ENCODE measurements around the gene FBXL19.

The FBXL19 gene

DNA sequence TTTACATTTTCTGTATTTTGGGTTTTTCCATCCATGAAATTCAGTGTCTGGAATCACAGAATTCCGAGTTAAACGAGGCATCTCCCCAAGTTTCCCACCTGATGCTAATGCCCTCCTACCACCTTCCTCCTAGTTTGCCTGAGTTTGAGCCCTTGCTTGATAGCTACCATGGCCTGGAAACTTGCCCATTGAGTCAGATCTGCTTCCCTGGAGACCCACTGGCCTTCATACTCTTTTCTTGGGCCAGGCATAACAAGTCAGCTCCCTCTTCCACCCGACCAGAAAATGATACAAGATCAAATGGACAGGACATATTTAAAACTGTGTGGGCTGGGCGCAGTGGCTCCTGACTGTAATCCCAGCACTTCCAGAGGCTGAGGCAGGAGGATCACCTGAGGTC, 44.4 kb downstream of the FBXL19 start:
- no peak for DNase-seq

DNA sequence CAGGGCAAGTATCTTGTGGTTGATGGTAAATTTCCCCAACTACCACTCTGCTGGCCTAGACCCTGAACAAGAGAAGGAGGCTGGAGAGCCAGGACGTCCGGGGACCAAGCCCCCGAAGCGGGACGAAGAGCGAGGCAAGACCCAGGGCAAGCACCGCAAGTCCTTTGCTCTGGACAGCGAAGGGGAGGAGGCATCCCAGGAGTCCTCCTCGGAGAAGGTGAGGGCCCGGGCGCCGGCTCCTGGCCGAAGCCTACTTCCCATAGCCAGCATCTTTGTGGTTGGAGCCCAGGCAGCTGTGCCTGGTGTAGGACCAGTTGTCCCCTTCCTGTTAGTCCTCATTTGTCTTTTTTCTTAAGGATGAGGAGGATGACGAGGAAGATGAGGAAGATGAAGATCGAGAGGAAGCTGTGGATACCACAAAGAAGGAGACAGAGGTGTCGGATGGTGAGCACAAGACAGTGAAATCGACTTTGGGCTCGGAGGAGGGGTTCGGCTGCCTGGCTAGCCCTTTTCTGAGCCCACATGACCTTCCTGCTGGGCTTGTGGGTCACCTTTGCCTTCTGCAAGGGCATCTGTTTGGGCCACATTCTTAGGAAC, 46.0 kb downstream of the FBXL19 start:
- no peak for DNase-seq

DNA sequence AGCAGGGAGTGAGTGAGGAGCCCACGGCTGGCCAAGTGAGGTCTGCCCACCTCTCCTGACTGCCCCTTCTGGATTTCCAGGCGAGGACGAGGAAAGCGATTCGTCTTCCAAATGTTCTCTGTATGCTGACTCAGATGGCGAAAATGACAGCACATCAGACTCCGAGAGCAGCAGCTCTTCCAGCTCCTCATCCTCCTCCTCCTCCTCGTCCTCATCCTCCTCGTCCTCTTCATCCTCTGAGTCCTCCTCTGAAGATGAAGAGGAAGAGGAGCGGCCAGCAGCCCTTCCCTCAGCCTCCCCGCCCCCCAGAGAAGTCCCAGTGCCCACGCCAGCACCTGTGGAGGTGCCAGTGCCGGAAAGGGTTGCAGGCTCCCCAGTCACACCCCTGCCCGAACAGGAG, 47.9 kb downstream of the FBXL19 start:
- DNase-seq = no peak

DNA sequence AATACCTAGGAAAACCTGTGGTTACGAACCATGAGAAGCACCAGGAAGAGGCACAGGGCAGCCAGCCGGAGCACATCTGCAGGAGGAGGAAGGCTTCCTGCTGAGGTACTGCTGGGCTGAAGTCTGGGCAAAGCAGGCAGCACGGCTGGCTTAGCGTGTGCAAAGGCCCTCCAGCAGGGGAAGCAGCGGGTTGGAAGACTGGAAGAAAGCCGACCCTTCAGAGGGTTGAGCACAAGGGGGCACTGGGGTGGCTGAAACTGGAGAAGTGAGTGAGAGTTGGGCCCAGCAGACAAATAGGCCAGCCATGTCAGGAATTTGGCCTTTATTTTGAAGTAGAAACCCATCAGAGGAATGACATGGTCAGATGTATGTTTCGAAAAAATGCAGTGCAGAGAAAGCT, 49.5 kb downstream of the FBXL19 start:
- DNase-seq = no peak

DNA sequence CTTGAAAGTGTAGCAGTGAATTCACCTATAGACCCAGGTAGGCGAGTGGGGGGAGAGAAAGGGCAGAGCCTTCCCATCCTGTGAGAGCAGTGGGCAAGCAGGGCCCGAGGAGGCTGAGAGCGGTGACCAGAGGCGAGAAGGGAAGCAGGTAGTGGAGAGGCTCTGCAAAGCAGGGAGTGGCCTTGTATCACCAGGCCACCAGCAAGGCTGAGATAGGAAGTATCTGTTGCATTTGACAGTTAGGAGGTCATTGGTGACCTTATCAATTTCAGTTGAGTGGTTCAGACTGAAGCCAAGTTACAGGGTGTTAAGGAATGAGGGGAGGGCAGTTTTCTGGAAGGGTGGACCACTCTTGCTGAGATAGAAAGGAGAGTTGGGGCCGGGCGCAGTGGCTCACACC, 51.0 kb downstream of the FBXL19 start:
- DNase-seq = no peak

DNA sequence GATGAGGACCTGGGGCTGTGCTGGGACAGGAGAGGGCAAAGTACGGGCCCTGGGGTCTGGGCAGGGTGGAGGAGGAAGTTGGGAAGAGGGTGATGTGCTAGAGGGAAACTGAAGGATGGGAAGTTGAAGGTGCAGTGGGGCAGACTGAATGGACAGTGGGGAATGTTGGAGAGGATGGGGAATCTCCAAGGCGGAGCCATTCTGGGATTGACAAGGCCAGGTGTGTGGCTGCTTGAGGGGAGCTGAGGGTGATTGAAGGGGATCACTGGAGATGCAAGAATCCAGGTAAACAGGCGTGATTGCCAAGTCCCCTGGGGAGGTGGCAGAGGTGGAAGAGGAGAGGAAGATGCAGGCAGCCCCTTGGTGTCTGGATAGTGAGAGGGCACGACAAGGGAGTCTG, 53.1 kb downstream of the FBXL19 start:
- no peak for DNase-seq

DNA sequence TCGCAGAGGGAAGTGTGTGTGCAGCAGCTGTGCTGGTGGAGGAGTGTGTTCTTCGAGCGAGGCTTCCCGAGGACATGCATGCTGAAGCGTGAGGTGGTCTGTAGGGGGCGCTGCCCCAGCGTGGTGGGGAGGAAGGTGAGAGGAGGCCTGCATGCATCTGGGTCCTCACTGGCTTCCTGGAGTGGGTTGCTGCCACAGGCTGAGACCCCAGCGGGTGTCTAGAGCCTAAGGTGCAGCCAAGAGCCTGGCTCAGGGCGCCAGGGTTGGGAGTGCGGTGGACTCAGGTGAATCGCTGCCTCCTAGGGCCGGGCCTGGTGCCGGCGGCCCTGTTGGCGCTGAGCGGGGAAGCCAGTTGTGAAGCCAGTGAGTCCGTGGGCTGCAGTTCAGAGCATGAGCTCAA, 54.1 kb downstream of the FBXL19 start:
- no peak for DNase-seq

DNA sequence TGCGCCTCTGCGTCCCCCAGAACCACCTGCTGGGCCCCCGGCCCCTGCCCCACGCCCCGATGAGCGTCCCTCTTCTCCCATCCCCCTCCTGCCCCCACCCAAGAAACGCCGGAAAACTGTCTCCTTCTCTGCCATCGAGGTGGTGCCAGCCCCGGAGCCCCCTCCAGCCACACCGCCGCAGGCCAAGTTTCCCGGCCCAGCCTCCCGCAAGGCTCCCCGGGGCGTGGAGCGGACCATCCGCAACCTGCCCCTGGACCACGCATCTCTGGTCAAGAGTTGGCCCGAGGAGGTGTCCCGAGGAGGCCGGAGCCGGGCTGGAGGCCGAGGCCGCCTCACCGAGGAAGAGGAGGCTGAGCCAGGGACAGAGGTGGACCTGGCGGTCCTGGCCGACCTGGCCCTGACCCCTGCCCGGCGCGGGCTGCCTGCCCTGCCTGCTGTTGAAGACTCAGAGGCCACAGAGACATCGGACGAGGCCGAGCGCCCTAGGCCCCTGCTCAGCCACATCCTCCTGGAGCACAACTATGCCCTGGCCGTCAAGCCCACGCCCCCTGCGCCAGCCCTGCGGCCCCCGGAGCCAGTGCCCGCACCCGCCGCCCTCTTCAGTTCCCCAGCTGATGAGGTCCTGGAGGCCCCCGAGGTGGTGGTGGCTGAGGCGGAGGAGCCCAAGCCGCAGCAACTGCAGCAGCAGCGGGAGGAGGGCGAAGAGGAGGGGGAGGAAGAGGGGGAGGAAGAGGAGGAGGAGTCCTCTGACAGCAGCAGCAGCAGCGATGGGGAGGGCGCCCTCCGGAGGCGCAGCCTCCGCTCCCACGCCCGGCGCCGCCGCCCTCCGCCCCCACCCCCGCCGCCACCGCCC, 56.0 kb downstream of the FBXL19 start:
- DNase-seq = no peak

DNA sequence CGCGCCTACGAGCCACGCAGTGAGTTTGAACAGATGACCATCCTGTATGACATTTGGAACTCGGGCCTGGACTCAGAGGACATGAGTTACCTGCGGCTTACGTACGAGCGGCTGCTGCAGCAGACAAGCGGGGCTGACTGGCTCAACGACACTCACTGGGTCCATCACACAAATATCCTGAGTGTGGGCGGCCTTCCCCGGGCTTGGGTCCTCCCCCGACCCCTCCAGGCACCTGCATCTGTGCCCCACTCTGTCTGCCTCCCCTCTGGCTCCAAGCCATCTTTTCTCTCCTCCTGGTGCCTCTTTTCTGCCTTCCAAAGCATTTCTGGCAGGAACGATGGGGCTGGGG, 56.6 kb downstream of the FBXL19 start:
- DNase-seq = no peak

DNA sequence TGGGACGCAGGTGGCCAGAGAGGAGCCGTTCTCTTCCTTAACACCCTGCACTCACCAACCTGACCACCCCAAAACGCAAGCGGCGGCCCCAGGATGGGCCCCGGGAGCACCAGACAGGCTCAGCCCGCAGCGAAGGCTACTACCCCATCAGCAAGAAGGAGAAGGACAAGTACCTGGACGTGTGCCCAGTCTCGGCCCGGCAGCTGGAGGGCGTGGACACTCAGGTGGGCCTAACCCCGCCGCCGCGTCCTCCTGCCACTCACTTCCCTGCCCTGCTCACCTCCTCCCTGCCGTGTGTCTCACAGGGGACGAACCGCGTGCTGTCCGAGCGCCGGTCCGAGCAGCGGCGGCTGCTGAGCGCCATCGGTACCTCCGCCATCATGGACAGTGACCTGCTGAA, 57.1 kb downstream of the FBXL19 start:
- no peak for DNase-seq

DNA sequence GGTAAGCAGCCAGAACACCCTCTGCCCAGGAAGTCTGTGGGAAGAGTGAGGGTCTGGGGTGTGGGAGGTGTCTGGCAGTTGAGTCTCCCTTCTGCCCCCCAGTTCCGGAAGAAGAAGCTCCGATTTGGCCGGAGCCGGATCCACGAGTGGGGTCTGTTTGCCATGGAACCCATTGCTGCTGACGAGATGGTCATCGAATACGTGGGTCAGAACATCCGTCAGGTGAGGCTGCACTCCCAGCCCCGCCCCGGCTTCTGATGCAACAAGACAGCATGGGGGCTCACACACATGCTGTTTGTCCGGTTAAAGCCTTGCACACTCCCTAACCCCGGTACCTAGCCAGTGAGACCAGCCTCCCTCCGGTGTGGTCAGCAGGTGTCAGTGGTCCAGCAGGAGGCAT, 57.6 kb downstream of the FBXL19 start:
- no peak for DNase-seq

DNA sequence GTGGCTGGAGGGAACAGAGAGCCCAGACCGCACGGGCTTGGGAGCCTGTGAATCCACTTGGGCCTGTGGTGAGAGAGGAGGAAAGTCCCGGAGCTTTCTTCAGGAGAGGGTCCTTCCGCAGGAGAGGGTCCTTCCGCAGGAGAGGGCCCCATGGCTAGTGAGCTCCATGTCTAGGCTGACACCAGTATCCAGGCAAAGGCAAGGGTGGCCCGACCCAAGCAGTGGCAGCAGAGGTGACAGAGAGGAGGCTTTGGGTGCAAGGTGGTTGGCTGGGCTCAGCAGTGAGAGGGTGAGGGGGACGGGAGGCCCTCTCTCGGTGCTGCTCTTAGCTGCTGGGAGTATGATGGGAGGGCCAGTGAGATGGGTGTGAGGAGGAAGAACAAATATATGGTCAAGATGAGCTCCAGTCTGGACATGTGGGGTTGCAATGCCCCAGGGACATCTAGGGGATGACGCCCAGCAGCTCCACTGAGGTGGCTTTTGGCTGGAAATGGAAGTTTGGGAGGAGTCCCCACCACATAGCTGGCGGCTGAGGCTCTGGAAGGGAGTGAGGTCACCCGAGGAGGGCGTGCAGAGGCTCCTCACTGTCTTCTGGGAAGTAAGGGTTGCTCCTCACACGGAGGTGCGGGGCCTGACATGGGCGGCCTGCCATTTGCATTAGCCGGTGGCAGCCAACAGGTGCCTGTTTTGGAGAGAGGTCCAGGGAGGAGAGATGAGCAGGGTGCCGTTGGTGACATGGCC, 59.3 kb downstream of the FBXL19 start:
- no peak for DNase-seq

DNA sequence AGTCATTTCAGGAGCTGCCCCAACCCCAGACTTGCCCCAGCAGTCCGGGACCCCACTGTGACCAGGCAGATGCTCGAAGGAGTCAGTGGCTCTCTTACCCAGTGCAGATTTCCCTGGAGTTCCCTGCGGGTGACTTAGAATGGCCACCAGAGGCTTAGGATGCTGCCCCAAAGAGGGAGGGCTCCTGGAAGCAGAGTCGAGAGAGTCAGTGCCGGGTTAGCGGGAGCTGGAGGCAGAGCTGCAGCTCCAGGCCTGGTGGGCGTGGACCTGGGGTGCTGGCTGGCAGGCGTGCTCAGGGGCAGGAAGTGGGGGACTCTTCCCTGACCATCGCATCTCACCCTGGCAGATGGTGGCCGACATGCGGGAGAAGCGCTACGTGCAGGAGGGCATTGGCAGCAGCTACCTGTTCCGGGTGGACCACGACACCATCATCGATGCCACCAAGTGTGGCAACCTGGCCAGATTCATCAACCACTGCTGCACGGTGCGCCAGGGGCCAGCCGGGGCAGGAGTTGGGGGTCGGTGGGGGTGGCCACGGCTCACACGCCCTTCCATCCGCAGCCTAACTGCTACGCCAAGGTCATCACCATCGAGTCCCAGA, 60.0 kb downstream of the FBXL19 start:
- DNase-seq = no peak

DNA sequence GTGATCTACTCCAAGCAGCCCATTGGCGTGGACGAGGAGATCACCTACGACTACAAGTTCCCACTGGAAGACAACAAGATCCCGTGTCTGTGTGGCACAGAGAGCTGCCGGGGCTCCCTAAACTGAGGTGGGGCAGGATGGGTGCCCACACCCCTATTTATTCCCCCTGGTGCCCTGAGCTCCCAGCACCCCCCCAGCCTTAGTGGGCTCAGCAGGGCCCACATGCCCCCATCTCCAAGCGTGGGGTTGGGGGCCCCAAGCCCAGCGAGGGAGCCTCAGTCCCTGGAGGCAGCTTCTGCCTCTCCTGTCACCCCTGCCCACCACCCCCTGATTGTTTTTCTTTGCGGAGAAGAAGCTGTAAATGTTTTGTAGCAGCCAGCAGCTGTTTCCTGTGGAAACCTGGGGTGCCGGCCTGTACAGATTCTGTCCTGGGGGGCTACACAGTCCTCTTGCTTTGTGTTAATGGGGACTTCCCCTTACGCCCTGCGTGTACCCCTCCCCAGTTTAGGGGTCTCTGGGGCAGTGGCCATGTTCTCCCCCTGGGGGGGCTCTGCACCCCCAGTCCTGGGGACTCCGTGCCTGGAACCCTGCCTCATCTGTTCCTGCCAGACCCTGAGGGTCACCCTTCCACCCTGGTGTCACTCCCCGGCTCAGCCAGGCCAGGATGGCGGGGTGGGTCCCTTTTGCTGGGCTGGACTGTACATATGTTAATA, 60.7 kb downstream of the FBXL19 start:
- no peak for DNase-seq

DNA sequence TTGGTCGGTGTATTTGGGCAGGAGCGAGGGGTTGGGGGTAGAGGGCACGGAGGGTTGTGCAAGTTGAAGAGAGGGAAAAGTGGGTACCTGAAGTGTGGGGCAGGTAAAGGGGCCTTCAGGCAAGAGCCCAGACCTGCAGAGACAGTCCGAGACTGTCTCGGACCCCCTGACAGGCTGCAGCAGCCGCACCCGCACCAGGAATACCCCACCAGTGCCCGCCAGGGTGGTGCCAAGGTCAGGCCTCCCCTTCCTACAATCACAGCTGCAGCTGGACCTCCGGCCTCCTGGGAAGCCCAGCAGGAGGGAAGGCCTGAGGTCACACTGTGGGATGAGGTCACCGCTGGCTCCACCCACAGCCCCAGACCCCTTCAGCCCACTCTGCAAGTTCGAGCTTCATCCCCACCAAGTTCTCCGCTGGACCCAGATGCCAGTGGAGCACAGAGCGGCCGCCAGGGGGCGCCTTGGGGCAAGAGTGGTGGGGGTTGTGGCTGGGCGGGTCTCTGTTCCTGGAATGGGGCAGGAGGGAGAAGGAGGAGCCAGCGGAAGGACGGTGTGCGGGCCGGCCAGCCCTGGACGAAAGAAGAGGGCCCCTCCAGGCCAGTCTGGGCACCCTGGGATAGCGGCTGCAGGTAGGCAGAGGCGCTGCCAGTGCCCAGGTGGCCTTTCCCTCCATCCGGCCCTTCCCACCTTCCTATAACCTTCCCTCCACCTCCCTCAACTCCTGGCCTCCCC, 61.5 kb downstream of the FBXL19 start, which contains the start of gene HSD3B7:
TSS of gene HSD3B7 (plus strand) at position 539 of the 732 bp plus-strand sequence. CDS start 452 bp downstream, outside the sequence.
- peak; percentile 89 for DNase-seq

DNA sequence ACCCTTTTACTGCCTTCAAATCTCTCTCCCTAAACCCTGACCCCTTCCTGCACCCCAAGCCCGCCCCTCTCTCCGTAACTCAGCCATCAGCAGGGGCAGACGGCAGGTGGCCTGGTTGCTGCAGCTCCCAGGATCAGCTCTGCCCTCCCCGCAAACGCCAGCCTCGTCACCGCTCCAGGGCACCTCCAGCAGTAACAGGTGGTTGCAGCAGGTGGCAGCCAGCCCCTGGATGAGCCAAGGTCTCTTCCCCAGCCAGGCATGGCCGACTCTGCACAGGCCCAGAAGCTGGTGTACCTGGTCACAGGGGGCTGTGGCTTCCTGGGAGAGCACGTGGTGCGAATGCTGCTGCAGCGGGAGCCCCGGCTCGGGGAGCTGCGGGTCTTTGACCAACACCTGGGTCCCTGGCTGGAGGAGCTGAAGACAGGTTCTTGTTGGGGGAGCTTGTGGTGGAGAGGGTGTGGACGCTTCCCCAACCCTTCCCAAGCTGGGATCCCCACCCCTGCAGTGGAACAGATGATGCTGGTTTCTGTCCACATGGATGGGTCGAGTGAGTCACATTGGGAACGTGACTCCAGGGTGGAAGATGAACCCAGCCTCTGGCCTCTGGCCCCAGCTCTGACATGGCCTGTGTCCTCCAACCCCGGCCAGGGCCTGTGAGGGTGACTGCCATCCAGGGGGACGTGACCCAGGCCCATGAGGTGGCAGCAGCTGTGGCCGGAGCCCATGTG, 62.2 kb downstream of the FBXL19 start:
- peak; percentile 92 for DNase-seq

DNA sequence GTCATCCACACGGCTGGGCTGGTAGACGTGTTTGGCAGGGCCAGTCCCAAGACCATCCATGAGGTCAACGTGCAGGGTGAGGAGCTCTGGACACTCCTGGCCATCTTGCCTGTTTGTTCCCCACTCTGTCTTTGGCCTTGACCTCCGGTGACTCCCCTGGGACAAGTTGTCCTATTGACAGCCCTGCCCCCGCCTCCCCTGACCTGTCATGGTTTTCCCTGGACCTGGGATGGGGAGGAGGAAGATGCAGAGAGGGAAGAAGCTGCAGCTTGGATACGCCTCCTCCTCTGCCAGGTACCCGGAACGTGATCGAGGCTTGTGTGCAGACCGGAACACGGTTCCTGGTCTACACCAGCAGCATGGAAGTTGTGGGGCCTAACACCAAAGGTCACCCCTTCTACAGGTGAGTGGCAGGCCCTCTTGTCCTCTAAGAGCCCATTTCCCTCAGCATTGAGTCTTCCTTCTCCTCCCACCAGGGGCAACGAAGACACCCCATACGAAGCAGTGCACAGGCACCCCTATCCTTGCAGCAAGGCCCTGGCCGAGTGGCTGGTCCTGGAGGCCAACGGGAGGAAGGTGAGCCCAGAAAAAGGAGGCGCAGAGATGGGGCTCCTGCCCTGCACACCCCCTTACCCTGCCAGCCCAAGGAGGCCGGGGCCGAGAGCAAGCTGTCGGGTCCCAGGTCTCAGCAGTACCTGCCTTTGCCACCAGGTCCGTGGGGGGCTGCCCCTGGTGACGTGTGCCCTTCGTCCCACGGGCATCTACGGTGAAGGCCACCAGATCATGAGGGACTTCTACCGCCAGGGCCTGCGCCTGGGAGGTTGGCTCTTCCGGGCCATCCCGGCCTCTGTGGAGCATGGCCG, 63.0 kb downstream of the FBXL19 start:
- DNase-seq = no peak

DNA sequence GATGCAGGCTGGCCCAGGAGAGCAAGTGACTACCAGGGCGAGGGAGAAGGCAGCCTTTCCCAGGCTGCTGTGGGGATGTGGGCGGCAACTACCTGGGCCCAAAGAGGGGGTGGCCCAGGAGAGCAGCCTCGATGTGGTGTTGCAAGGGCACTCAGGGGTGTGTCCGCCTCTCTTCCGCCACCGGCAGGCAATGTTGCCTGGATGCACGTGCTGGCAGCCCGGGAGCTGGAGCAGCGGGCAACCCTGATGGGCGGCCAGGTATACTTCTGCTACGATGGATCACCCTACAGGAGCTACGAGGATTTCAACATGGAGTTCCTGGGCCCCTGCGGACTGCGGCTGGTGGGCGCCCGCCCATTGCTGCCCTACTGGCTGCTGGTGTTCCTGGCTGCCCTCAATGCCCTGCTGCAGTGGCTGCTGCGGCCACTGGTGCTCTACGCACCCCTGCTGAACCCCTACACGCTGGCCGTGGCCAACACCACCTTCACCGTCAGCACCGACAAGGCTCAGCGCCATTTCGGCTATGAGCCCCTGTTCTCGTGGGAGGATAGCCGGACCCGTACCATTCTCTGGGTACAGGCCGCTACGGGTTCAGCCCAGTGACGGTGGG, 64.3 kb downstream of the FBXL19 start:
- no peak for DNase-seq

DNA sequence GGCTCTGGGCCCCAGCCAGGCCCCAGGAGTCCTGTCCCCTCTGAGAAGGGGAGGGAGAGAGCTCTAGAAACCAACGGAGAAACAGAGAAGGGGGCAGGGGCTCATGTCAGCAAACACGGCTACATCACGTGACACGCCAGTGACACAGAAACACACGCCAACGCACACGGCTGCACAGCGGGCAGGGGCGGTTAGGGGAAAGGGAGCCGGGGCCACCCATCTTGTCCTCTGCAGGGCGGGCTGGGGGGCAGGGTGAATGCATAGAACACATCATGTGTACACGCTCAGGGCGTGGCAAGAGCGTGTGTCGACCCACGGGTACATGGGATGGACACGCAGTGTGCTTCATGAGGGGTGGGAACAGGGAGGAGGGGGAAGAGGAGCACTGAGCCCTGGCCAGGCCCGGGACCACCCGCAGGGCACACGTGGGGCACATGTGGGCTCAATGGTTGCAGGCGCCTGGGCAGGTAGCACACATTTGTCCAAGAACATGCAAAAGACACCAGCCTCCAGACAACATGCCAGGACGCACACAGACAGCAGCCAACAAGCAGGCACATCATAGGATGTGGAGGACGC, 66.2 kb downstream of the FBXL19 start:
- DNase-seq = no peak

DNA sequence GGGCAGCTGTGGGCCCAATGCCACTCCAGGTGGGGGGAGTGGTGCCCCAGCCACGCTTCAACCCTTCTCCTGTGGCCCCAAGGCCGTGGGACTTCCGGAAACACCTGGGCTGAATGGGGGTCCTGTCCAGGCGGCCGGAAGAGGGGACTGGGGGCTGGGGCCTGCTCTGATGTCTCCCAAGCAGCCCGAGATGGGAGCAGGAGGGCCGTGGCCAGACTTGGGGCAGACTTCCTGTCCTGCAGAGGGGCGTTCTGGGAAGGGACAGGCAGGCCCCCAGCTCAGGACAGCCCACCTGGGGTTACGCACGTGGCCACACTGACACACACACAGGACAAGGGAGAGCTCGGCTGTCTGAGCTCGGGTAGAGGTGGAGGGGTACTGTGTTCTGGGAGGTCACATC, 66.7 kb downstream of the FBXL19 start:
- DNase-seq = no peak

All from NCI-H345 (cell line).